ENCODE measurements around the gene RBM4.

Gene RBM4

DNA sequence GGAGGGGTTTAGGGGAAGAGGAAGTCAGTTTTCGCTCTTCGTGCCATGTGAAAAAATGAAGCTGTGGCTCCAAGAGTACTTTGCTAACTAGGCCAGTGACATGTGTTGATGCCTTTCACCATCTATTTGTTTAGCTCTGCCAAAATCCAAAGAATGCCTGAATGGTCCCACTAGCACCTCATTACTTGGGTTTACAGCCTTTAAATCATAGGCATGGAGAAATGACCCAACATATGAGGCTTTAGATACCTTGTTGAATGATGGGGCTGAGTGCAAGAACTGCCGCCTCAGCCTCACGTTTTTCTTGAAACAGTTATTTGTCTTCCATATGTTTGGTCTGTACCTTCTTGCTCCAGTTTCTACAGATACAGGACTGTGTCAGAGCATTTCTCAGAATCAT is 8.3 kb downstream of the RBM4 start:
- Histone ChIP-seq H3K79me2 (ENCODE audit: insufficient read depth, low read length) (peaks cover 98% of the 10 kb centered on the region), H3K9ac (ENCODE audit: low read depth, low read length) (no peak overlapping the region), H3K27me3 (ENCODE audit: insufficient read depth, low read length, poor library complexity) (no peaks in the 10 kb centered on the region), H4K20me1 (ENCODE audit: insufficient read depth, low read length) (peaks cover 94% of the 10 kb centered on the region), H3K36me3 (ENCODE audit: insufficient read depth, low read length) (peaks cover 94% of the 10 kb centered on the region), H3K27ac (ENCODE audit: low read length) (no peak overlapping the region), H3K4me2 (ENCODE audit: insufficient read depth, low read length) (no peak overlapping the region), H2AFZ (ENCODE audit: low read depth, low read length) (no peak overlapping the region), H3K4me1 (ENCODE audit: insufficient read depth, low read length) (peaks cover 31% of the 10 kb centered on the region), H3K4me3 (ENCODE audit: low read depth in 1 of 2, low read length in 2 of 2) (no peak overlapping the region), H3K9me3 (ENCODE audit: insufficient read depth, low read length, severe bottlenecking) (no peaks in the 10 kb centered on the region)
- ATAC-seq (ENCODE audit: insufficient read depth, low read depth) (no peak), DNase-seq (no peak)
- TF ChIP-seq, protein P1, sequence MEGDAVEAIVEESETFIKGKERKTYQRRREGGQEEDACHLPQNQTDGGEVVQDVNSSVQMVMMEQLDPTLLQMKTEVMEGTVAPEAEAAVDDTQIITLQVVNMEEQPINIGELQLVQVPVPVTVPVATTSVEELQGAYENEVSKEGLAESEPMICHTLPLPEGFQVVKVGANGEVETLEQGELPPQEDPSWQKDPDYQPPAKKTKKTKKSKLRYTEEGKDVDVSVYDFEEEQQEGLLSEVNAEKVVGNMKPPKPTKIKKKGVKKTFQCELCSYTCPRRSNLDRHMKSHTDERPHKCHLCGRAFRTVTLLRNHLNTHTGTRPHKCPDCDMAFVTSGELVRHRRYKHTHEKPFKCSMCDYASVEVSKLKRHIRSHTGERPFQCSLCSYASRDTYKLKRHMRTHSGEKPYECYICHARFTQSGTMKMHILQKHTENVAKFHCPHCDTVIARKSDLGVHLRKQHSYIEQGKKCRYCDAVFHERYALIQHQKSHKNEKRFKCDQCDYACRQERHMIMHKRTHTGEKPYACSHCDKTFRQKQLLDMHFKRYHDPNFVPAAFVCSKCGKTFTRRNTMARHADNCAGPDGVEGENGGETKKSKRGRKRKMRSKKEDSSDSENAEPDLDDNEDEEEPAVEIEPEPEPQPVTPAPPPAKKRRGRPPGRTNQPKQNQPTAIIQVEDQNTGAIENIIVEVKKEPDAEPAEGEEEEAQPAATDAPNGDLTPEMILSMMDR (IDR thresholded peaks at IDR 0.05; ENCODE audit: borderline replicate concordance, extremely low read depth, low read length, poor library complexity, severe bottlenecking): no peak
- no peak for TF ChIP-seq EZH2 (IDR thresholded peaks at IDR 0.05; ENCODE audit: borderline replicate concordance, low read depth, low read length, severe bottlenecking)

DNA sequence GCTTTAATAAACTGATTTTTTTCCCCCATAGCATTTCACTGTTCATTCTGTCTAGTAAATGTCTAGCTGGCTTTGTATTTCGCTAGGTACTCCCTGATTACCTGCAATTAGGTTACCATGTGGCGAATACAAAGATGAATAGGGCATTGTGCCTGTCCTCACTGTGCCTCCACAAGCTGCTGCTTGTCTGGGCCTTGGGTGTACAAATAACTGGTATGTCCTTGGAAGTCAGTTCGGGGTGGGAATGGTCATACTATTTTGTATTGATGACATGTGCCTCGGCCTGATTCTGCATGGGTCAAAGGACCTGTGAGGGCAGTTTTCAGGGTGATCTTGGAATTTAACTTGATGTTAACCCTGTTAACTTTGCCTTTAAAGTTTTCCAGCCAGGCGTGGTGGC is 11.4 kb downstream of the RBM4 start:
- Histone ChIP-seq H3K27ac (ENCODE audit: low read length) (no peak overlapping the region), H3K9ac (ENCODE audit: low read depth, low read length) (no peak overlapping the region), H3K79me2 (ENCODE audit: insufficient read depth, low read length) (peaks cover 92% of the 10 kb centered on the region), H3K4me2 (ENCODE audit: insufficient read depth, low read length) (no peak overlapping the region), H2AFZ (ENCODE audit: low read depth, low read length) (no peak overlapping the region), H3K36me3 (ENCODE audit: insufficient read depth, low read length) (peaks cover 84% of the 10 kb centered on the region), H3K4me3 (ENCODE audit: low read depth in 1 of 2, low read length in 2 of 2) (no peak overlapping the region), H4K20me1 (ENCODE audit: insufficient read depth, low read length) (peaks cover 76% of the 10 kb centered on the region), H3K4me1 (ENCODE audit: insufficient read depth, low read length) (0 out of 2 replicates have a peak, but pooled peaks cover 4% of the 10 kb centered on the region), H3K9me3 (ENCODE audit: insufficient read depth, low read length, severe bottlenecking) (no peaks in the 10 kb centered on the region), H3K27me3 (ENCODE audit: insufficient read depth, low read length, poor library complexity) (no peaks in the 10 kb centered on the region)
- DNase-seq (no peak), ATAC-seq (ENCODE audit: insufficient read depth, low read depth) (no peak)
- no peak for TF ChIP-seq EZH2 (IDR thresholded peaks at IDR 0.05; ENCODE audit: borderline replicate concordance, low read depth, low read length, severe bottlenecking)
- TF ChIP-seq, protein P1 (IDR thresholded peaks at IDR 0.05; ENCODE audit: borderline replicate concordance, extremely low read depth, low read length, poor library complexity, severe bottlenecking): no peak

DNA sequence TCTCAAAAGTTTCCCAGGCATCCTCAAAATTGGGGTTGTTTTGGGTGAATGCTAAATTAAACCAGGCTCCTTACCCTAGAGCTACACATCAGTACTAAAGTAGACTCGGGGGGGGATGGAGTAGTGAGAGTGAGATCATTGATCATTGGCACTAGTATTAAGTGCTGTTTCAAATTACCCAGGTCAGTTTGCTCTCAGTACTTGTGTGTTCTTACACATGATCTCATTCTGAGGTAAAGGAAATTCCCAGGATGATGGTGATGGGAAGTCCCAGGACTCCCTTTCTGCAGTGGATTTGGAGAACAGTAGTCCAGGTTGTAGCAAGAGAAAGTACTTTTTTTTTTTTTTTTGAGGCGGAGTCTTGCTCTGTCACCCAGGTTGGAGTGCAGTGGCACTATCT is 12.5 kb downstream of the RBM4 start:
- peaks cover 71% of the 10 kb centered on the region for H4K20me1 ChIP-seq (ENCODE audit: insufficient read depth, low read length)
- H3K4me3 ChIP-seq (ENCODE audit: low read depth in 1 of 2, low read length in 2 of 2): no peak overlapping the region
- H3K27me3 ChIP-seq (ENCODE audit: insufficient read depth, low read length, poor library complexity): no peaks in the 10 kb centered on the region
- H2AFZ ChIP-seq (ENCODE audit: low read depth, low read length): no peak overlapping the region
- ATAC-seq (ENCODE audit: insufficient read depth, low read depth): peak; percentile 15; the same call in 1 of the 3 replicates
- no peak overlapping the region for H3K4me2 ChIP-seq (ENCODE audit: insufficient read depth, low read length)
- peaks cover 89% of the 10 kb centered on the region for H3K79me2 ChIP-seq (ENCODE audit: insufficient read depth, low read length)
- no peaks in the 10 kb centered on the region for H3K9me3 ChIP-seq (ENCODE audit: insufficient read depth, low read length, severe bottlenecking)
- no peak for TF ChIP-seq EZH2 (IDR thresholded peaks at IDR 0.05; ENCODE audit: borderline replicate concordance, low read depth, low read length, severe bottlenecking)
- TF ChIP-seq, protein P1 (IDR thresholded peaks at IDR 0.05; ENCODE audit: borderline replicate concordance, extremely low read depth, low read length, poor library complexity, severe bottlenecking): no peak
- no peaks in the 10 kb centered on the region for H3K4me1 ChIP-seq (ENCODE audit: insufficient read depth, low read length)
- no peak overlapping the region for H3K9ac ChIP-seq (ENCODE audit: low read depth, low read length)
- peaks cover 79% of the 10 kb centered on the region for H3K36me3 ChIP-seq (ENCODE audit: insufficient read depth, low read length)
- H3K27ac ChIP-seq (ENCODE audit: low read length): no peak overlapping the region
- DNase-seq: no peak

DNA sequence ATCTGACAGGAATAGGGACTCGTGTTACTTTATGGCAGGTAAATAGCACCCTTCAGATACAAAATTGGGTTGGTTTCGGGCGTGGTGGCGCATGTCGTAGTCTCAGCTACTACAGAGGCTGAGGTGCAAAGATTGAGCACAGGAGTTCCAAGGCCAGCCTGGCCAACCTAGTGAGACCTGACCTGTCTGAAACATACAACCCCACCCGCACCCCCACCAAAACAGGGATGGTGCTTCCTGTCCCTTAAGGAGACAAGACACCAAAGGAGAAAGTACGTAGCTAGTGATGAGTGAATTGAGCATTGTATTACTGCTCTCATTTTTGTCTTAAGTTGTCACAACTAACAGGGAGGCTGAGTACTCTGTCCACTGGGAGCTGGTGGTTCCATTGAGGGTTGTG is 14.1 kb downstream of the RBM4 start:
- H3K9ac ChIP-seq (ENCODE audit: low read depth, low read length): no peak overlapping the region
- no peak for DNase-seq
- H3K9me3 ChIP-seq (ENCODE audit: insufficient read depth, low read length, severe bottlenecking): no peaks in the 10 kb centered on the region
- H3K79me2 ChIP-seq (ENCODE audit: insufficient read depth, low read length): peaks cover 87% of the 10 kb centered on the region
- H4K20me1 ChIP-seq (ENCODE audit: insufficient read depth, low read length): peaks cover 55% of the 10 kb centered on the region
- H3K4me3 ChIP-seq (ENCODE audit: low read depth in 1 of 2, low read length in 2 of 2): no peak overlapping the region
- no peak overlapping the region for H3K4me2 ChIP-seq (ENCODE audit: insufficient read depth, low read length)
- 0 out of 3 replicates have a peak, but pooled peaks have one; percentile 10 for ATAC-seq (ENCODE audit: insufficient read depth, low read depth)
- H2AFZ ChIP-seq (ENCODE audit: low read depth, low read length): no peak overlapping the region
- no peaks in the 10 kb centered on the region for H3K4me1 ChIP-seq (ENCODE audit: insufficient read depth, low read length)
- H3K27ac ChIP-seq (ENCODE audit: low read length): no peak overlapping the region
- TF ChIP-seq, protein P1 (IDR thresholded peaks at IDR 0.05; ENCODE audit: borderline replicate concordance, extremely low read depth, low read length, poor library complexity, severe bottlenecking): no peak
- TF ChIP-seq EZH2 (IDR thresholded peaks at IDR 0.05; ENCODE audit: borderline replicate concordance, low read depth, low read length, severe bottlenecking): no peak
- H3K36me3 ChIP-seq (ENCODE audit: insufficient read depth, low read length): peaks cover 75% of the 10 kb centered on the region
- H3K27me3 ChIP-seq (ENCODE audit: insufficient read depth, low read length, poor library complexity): no peaks in the 10 kb centered on the region

Measured in DND-41 (cell line).